CD1c-positive myeloid dendritic cell (primary cell): Measurements from ENCODE around the gene TSPAN33.
"Not testable (repeated sequence)": the region's sequence is repeated elsewhere in the genome, so short reads cannot be mapped to it uniquely, and the experiment has no call there.

Experiments
- DNase-seq: peaks from one replicate; pipeline ENCODE4 v3.0.0-alpha.2; 2016; ENCODE audit errors: extremely low spot score

Gene TSPAN33

GRCh38 chr7:129170441-129171021 is 26.0 kb downstream of the TSPAN33 start:
- DNase-seq = no peak

- DNase-seq = not testable (repeated sequence)
Measured at GRCh38 chr7:129173861-129174260, 29.4 kb downstream of the TSPAN33 start.

- no peak for DNase-seq
Measured at GRCh38 chr7:129176916-129177710, 32.6 kb downstream of the TSPAN33 start.

DNA sequence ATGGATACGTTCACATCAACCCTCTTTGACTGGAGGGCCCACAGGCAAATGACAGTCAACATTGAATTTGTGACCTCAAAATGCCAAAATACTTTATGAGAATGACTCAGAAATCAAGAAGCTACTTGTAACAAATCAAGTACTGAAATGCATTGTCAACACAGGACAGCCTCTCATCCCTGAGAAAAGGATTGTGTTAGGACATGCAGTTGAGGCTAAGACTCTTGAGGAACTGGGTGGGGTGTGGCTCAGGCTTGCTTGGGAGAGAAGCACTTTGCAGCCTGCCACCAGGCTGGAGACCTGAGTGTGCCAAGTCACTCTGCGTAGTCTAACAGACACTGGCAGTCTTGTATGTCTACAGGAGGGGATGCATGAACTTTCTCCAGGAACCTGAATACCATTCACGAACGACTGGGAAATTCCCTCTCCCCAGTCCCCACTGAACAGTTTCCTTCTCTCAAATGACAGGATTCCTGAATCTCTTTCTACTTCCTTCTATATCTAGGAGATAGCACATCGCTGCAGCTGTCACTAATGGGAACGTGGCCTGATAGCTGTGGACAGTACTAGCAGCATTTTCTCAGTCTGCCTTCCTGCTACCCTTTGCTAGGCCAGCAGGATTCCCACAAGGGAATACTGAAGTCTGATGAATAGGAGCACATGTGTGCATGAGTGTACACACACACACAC is 40.6 kb downstream of the TSPAN33 start:
- no peak for DNase-seq

GRCh38 chr7:129186749-129187260 is 42.3 kb downstream of the TSPAN33 start:
- no peak for DNase-seq

- no peak for DNase-seq
Measured at GRCh38 chr7:129187681-129188371, 43.3 kb downstream of the TSPAN33 start.

GRCh38 chr7:129188372-129188891 is 43.9 kb downstream of the TSPAN33 start, which contains the start of gene SMO:
Gene SMO, plus strand, starts transcription at chr7:129188633. Its CDS starts 519 bp downstream, at chr7:129189152.
- DNase-seq = no peak

GRCh38 chr7:129188892-129189660 is 44.6 kb downstream of the TSPAN33 start:
- peak; percentile 16 for DNase-seq

GRCh38 chr7:129189661-129190310 is 45.3 kb downstream of the TSPAN33 start:
- no peak for DNase-seq

DNA sequence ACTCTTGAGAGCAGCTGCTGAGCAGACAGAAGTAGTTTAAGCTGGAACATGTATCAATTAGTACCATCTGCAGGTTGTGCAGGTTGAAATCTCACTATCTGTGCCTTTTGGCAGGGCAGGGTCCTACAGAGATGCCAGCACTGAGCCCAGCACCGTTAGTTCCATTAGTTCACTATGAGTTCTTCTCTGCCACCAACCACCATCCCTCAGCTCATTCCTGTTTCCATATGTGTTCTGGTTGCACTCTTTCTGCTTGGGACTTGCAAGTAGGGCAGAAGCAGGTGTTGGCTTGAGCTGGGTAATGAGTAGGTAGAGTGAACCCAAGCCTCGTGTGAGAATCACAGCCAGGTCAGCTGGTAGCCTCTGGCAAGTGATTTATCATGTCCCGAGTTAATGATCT is 46.8 kb downstream of the TSPAN33 start:
- no peak for DNase-seq

GRCh38 chr7:129193892-129194291 is 49.4 kb downstream of the TSPAN33 start:
- no peak for DNase-seq

DNA sequence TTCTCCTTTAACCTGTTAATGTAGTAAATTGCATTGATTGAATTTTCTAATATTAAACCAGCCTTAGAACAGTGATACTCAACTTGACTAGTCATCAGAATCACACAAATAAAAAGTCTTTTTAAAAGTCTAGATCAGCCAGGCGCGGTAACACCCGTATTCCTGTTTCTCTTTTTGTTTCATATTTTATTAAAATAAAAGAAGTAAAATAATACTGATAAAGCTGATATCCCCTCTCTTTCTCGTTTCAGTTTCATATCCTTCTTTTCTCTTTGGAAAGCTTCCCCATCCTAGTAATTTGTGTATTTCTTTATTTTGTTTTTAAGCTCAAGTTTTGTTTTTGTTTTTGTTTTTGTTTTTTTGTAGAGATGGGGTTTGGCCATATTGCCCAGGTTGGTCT is 53.3 kb downstream of the TSPAN33 start:
- peak; percentile 50 for DNase-seq

GRCh38 chr7:129199406-129199805 is 54.9 kb downstream of the TSPAN33 start:
- DNase-seq = no peak

- no peak for DNase-seq
Measured at GRCh38 chr7:129202058-129202777, 57.7 kb downstream of the TSPAN33 start.

GRCh38 chr7:129203050-129203741 is 58.7 kb downstream of the TSPAN33 start:
- DNase-seq = no peak

- DNase-seq = no peak
Measured at GRCh38 chr7:129205126-129205818, 60.8 kb downstream of the TSPAN33 start.

- peak; percentile 29 for DNase-seq
Measured at GRCh38 chr7:129205987-129206785, 61.7 kb downstream of the TSPAN33 start.

GRCh38 chr7:129208667-129209066 is 64.2 kb downstream of the TSPAN33 start:
- DNase-seq = no peak
